PC-3 (cell line): ENCODE results near the gene AIG1.

Source experiments
- CTCF ChIP-seq: fragments of 300-600 bp; sonication (generic); conservative IDR thresholded peaks from 2 replicates; pipeline ENCODE4 v1.5.1; 2017; ENCODE audit warnings: antibody characterized with exemption, low read depth, mild to moderate bottlenecking, low read length
- EZH2 ChIP-seq: fragments of 300-600 bp; sonication (generic); IDR thresholded peaks from one replicate; pipeline ENCODE4 v1.6.1; 2017; ENCODE audit warnings: antibody characterized with exemption, mild to moderate bottlenecking, low read length; ENCODE audit not compliant: unreplicated experiment
- EZH2phosphoT487 ChIP-seq: fragments of 300-600 bp; sonication (generic); IDR thresholded peaks from 2 replicates; pipeline ENCODE4 v1.6.1; 2018; ENCODE audit warnings: mild to moderate bottlenecking, antibody characterized with exemption, low read length, borderline replicate concordance

GRCh38 chr6:143024977-143025376 is 35.7 kb upstream of the AIG1 start:
- TF ChIP-seq EZH2: no peak
- TF ChIP-seq CTCF: no peak
- TF ChIP-seq EZH2phosphoT487: no peak
